Measurements from ENCODE around the gene TARBP2. TPM values are rescaled to one million over a fixed set of nuclear protein-coding genes. Genes with fewer than 3 reads are reported as not detected.

The TARBP2 gene
- total RNA-seq, 1 experiment from 2014 or later = 26.4 TPM

DNA sequence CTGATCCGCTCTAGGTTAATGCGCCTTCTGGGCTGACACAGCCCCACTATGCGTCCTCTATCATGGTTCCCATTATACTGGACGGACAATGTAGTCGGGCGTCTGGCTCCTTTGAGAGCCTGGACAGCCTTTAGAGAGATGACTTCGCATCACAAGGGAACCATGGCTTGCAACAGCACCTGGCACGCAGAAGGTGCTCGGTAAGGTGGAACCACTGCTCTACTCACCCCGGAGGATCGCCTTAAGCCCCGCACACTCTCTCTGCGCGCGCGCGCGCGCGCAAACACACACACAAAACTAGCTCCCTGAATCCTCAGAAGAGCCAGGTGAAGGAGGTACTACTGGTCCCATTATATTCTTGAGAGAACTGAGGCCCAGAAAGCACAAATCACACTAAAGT is 8.9 kb upstream of the TARBP2 start:
- H3K4me3 Mint-ChIP-seq (ENCODE audit: unreplicated experiment) = peak overlapping the region; percentile 76
- ChIA-PET POLR2A (interaction anchor here (0.8 to 6.5 kb wide), 7 partner anchors 8 to 169 kb away, joined by 3 to 40 read pairs (median 4); partner anchors contain the start of genes MAP3K12 and TARBP2), CTCF (interaction anchor here (0.6 to 1.0 kb wide), 2 partner anchors 16 to 439 kb away, joined by 3 to 4 read pairs; no protein-coding TSS in a partner anchor)
- no peaks in the 10 kb centered on the region for H3K27me3 Mint-ChIP-seq (ENCODE audit: insufficient read depth, unreplicated experiment)
- BruUV-seq (replicated peaks) = TSS peak; percentile 58
- H3K36me3 Mint-ChIP-seq (ENCODE audit: insufficient read depth, unreplicated experiment) = peaks cover 11% of the 10 kb centered on the region
- TF ChIP-seq, protein P1, sequence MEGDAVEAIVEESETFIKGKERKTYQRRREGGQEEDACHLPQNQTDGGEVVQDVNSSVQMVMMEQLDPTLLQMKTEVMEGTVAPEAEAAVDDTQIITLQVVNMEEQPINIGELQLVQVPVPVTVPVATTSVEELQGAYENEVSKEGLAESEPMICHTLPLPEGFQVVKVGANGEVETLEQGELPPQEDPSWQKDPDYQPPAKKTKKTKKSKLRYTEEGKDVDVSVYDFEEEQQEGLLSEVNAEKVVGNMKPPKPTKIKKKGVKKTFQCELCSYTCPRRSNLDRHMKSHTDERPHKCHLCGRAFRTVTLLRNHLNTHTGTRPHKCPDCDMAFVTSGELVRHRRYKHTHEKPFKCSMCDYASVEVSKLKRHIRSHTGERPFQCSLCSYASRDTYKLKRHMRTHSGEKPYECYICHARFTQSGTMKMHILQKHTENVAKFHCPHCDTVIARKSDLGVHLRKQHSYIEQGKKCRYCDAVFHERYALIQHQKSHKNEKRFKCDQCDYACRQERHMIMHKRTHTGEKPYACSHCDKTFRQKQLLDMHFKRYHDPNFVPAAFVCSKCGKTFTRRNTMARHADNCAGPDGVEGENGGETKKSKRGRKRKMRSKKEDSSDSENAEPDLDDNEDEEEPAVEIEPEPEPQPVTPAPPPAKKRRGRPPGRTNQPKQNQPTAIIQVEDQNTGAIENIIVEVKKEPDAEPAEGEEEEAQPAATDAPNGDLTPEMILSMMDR (IDR thresholded peaks at IDR 0.05; ENCODE audit: unreplicated experiment) = no peak
- intact Hi-C loops (cut with micrococcal nuclease) = no loop called here
- peak overlapping the region; percentile 32 for H3K27ac Mint-ChIP-seq (ENCODE audit: low read depth, unreplicated experiment)
- H3K9me3 Mint-ChIP-seq (ENCODE audit: unreplicated experiment) = no peaks in the 10 kb centered on the region
- peaks cover 25% of the 10 kb centered on the region for H3K4me1 Mint-ChIP-seq (ENCODE audit: insufficient read depth, unreplicated experiment)
- no peak for DNase-seq (ENCODE audit: unreplicated experiment)

DNA sequence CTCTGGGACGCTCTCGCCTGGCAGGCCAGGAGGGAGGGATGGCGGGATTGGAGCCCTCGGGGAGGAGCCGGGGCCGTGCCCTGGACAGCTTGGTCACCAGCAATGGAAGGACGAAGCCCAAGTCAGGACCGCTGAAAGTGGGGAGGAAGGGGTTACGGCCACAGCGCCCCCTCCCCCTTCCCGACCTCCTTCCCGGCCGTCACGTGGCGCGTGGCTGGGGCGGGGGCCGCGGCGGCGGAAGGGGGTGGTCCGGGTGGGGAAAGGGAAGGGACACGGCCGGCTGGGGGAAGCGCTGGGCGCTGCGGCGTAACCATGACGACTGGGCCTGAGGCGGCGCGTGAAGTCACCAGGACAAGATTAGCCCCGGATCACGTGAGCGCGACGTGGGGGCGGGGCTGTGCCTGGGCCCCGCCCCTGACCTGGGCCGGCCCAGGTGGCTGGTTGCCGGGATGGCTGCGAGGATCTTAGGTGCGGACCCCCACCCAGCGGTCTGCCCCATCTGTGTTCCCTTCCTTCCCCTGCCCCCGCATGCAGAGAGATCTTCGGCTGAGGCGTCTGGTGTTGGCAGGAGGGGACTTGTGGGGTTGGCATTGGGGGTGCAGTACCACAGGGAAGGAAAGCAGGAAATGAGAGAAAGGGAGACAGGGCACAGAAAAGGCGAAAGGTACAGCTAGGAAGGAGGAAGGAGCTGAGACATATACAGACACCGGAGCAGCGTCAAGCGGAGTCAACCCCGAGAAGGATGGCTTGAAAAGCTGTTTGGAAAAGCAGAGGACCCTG is 8.1 kb upstream of the TARBP2 start:
- Mint-ChIP-seq H3K4me1 (ENCODE audit: insufficient read depth, unreplicated experiment) (peaks cover 29% of the 10 kb centered on the region), H3K4me3 (ENCODE audit: unreplicated experiment) (peak overlapping the region; percentile 76), H3K36me3 (ENCODE audit: insufficient read depth, unreplicated experiment) (peaks cover 16% of the 10 kb centered on the region), H3K27me3 (ENCODE audit: insufficient read depth, unreplicated experiment) (no peaks in the 10 kb centered on the region), H3K9me3 (ENCODE audit: unreplicated experiment) (no peaks in the 10 kb centered on the region), H3K27ac (ENCODE audit: low read depth, unreplicated experiment) (peak overlapping the region; percentile 32)
- intact Hi-C loops (cut with micrococcal nuclease) = no loop called here
- ChIA-PET POLR2A (interaction anchor here (0.6 to 6.5 kb wide), 11 partner anchors 8 to 487 kb away, joined by 3 to 40 read pairs (median 4); partner anchors contain the start of genes AAAS, MAP3K12 and TARBP2), CTCF (interaction anchor here (1.0 to 2.0 kb wide), 3 partner anchors 15 to 171 kb away, joined by 4 to 10 read pairs (median 7); partner anchors contain the start of genes AAAS and NPFF)
- BruUV-seq (replicated peaks) = no TSS peak
- TF ChIP-seq, protein P1 (IDR thresholded peaks at IDR 0.05; ENCODE audit: unreplicated experiment) = no peak
- DNase-seq (ENCODE audit: unreplicated experiment) = peak; percentile 84

DNA sequence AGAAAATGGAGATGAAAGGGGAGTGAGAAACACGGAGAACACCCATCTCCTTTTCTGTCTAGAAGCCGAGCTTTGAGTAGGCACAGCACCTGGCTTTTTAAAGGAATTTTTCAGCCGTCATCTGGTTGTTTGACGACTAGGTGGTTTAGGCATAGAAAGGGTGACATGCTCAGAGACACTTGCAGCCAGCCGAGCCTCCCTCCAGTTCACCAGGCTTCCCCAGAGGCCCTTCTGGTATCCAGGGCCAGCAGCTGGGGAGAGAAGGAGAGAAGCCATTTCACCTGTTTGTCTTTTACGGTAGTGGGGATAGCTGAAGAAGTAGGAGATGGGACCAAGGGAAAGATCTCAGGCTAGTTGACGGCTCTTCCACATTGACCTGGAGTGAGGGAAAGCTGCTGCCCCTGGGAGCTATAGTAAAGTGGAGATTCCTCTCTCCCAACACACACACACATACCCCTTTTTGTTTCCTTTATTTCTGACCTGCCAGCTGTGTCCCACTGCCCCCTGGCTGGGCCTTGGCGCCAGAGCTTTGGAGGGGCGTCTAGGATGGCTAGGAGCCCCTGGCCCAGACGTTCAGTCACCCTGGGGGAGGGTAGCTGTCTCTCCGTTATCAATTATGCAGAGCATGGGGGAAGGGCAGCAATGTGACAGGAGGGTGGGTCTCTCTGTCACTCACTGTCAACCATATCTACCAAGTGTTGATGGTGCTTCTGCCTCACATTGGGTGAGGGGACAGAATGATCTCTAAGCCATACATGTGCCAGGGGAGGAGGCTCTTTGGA is 7.3 kb upstream of the TARBP2 start:
- no peaks in the 10 kb centered on the region for H3K27me3 Mint-ChIP-seq (ENCODE audit: insufficient read depth, unreplicated experiment)
- DNase-seq (ENCODE audit: unreplicated experiment) = no peak
- TF ChIP-seq, protein P1 (IDR thresholded peaks at IDR 0.05; ENCODE audit: unreplicated experiment) = no peak
- H3K4me1 Mint-ChIP-seq (ENCODE audit: insufficient read depth, unreplicated experiment) = peaks cover 36% of the 10 kb centered on the region
- ChIA-PET CTCF (interaction anchor here (0.7 to 2.0 kb wide), 4 partner anchors 14 to 172 kb away, joined by 4 to 10 read pairs (median 6); partner anchors contain the start of genes AAAS and NPFF), POLR2A (interaction anchor here (0.6 to 6.5 kb wide), 13 partner anchors 7 to 488 kb away, joined by 3 to 40 read pairs (median 4); partner anchors contain the start of genes AAAS, MAP3K12 and TARBP2)
- H3K27ac Mint-ChIP-seq (ENCODE audit: low read depth, unreplicated experiment) = peak overlapping the region; percentile 32
- H3K9me3 Mint-ChIP-seq (ENCODE audit: unreplicated experiment) = no peaks in the 10 kb centered on the region
- no TSS peak for BruUV-seq (replicated peaks)
- intact Hi-C loops (cut with micrococcal nuclease) = no loop called here
- H3K36me3 Mint-ChIP-seq (ENCODE audit: insufficient read depth, unreplicated experiment) = peaks cover 16% of the 10 kb centered on the region
- peak overlapping the region; percentile 76 for H3K4me3 Mint-ChIP-seq (ENCODE audit: unreplicated experiment)

Data from MCF 10A (cell line).